Peyer's patch (tissue), 4 donors: ENCODE measurements around the gene TMEM231. TPM values are rescaled to one million over a fixed set of nuclear protein-coding genes. Genes with fewer than 3 reads are reported as not detected.
A peak's percentile ranks its signal among the peaks of the same experiment; 100 is the strongest.

Experiments
- DNase-seq, 3 donors: peaks; one replicate each; pipeline ENCODE4 v3.0.0-alpha.2; 2017 to 2019
- H3K27ac ChIP-seq, 4 donors: fragments of 200-600 bp; sonication (generic); one replicate each; pipeline ENCODE4 v1.5.1; 2016 to 2019
- H3K27me3 ChIP-seq, 2 donors: fragments of 200-600 bp; sonication (generic); one replicate each; pipeline ENCODE4 v1.5.1; 2019
- H3K36me3 ChIP-seq, 3 donors: fragments of 200-600 bp; sonication (generic); one replicate each; pipeline ENCODE4 v1.5.1; 2016 to 2019
- H3K4me1 ChIP-seq, 4 donors: fragments of 200-600 bp; sonication (generic); one replicate each; pipeline ENCODE4 v1.5.1; 2016 to 2019
- H3K4me3 ChIP-seq, 4 donors: fragments of 200-600 bp; sonication (generic); 1 replicate in 3 of 4; 2 replicates in 1 of 4; pipeline ENCODE4 v1.5.1; 2016 to 2019; ENCODE audit warnings: mild to moderate bottlenecking in 1 of 4
- H3K9me3 ChIP-seq, 4 donors: fragments of 200-600 bp; sonication (generic); one replicate each; pipeline ENCODE4 v1.5.1; 2016 to 2019; ENCODE audit warnings: mild to moderate bottlenecking in 1 of 4
- CTCF ChIP-seq, 6 experiments: fragments of 450-650 bp in 4 of 6; fragments of 200-600 bp in 2 of 6; sonication (generic) in 1 of 6; IDR thresholded peaks; one replicate each; pipeline ENCODE4 v1.5.1; 2017 to 2019; ENCODE audit warnings: antibody characterized with exemption in 6 of 6, mild to moderate bottlenecking in 3 of 6, moderate library complexity in 1 of 6
- POLR2A ChIP-seq, 2 donors: fragments of 450-650 bp; IDR thresholded peaks; one replicate each; pipeline ENCODE4 v1.5.1; 2017; ENCODE audit warnings: antibody characterized with exemption in 2 of 2, mild to moderate bottlenecking in 2 of 2, moderate library complexity in 2 of 2
- total RNA-seq, 4 donors: library from RNA; depleted of rRNA; stranded (reverse); fragments of >200 nt; gene quantifications; one replicate each; pipeline ENCODE4 v1.1.0, GENCODE V29; 2016

TMEM231 gene
- total RNA-seq, 4 donors from 2014 or later, result 3.3 to 17.9 (median 4.0) TPM

- Histone ChIP-seq H3K36me3 (no peaks in the 10 kb centered on the region), H3K27me3 (no peaks in the 10 kb centered on the region), H3K4me1 (no peaks in the 10 kb centered on the region), H3K27ac (peak overlapping the region in 2 of 4 donors; percentile 15 to 71), H3K9me3 (no peaks in the 10 kb centered on the region), H3K4me3 (no peak overlapping the region)
- no peak for DNase-seq
- TF ChIP-seq CTCF (IDR thresholded peaks at IDR 0.05) (no peak), POLR2A (IDR thresholded peaks at IDR 0.05) (no peak)
Measured at GRCh38 chr16:75590920-75591843, 35.1 kb upstream of the TMEM231 start.

- Histone ChIP-seq H3K4me1 (no peaks in the 10 kb centered on the region), H3K27me3 (no peaks in the 10 kb centered on the region), H3K9me3 (no peaks in the 10 kb centered on the region), H3K36me3 (no peaks in the 10 kb centered on the region), H3K27ac (peak overlapping the region in 2 of 4 donors; percentile 4 to 71), H3K4me3 (no peak overlapping the region)
- no peak for DNase-seq
- TF ChIP-seq POLR2A (IDR thresholded peaks at IDR 0.05) (no peak), CTCF (IDR thresholded peaks at IDR 0.05) (no peak)
Measured at GRCh38 chr16:75589306-75589705, 33.3 kb upstream of the TMEM231 start.

- H3K27me3 ChIP-seq, result no peaks in the 10 kb centered on the region
- H3K9me3 ChIP-seq, result no peaks in the 10 kb centered on the region
- TF ChIP-seq CTCF (IDR thresholded peaks at IDR 0.05) (no peak), POLR2A (IDR thresholded peaks at IDR 0.05) (no peak)
- H3K4me3 ChIP-seq, result no peak overlapping the region
- H3K36me3 ChIP-seq, result no peaks in the 10 kb centered on the region
- H3K27ac ChIP-seq, result peak overlapping the region in 2 of 4 donors; percentile 4 to 71
- H3K4me1 ChIP-seq, result no peaks in the 10 kb centered on the region
- DNase-seq, result no peak
Measured at GRCh38 chr16:75588716-75589115, 32.7 kb upstream of the TMEM231 start.

- no peak for DNase-seq
- Histone ChIP-seq H3K27me3 (no peaks in the 10 kb centered on the region), H3K36me3 (peaks cover 0 to 11% (median 0%) of the 10 kb centered on the region in 3 donors), H3K9me3 (no peaks in the 10 kb centered on the region), H3K4me3 (no peak overlapping the region), H3K27ac (no peak overlapping the region), H3K4me1 (no peaks in the 10 kb centered on the region)
- no peak for TF ChIP-seq CTCF (IDR thresholded peaks at IDR 0.05)
- TF ChIP-seq POLR2A (IDR thresholded peaks at IDR 0.05), result no peak
Measured at GRCh38 chr16:75584108-75584507, 28.1 kb upstream of the TMEM231 start.

- Histone ChIP-seq H3K27me3 (no peaks in the 10 kb centered on the region), H3K4me3 (no peak overlapping the region), H3K4me1 (no peaks in the 10 kb centered on the region), H3K27ac (no peak overlapping the region), H3K9me3 (no peaks in the 10 kb centered on the region), H3K36me3 (peaks cover 0 to 58% (median 0%) of the 10 kb centered on the region in 3 donors)
- no peak for TF ChIP-seq CTCF (IDR thresholded peaks at IDR 0.05)
- TF ChIP-seq POLR2A (IDR thresholded peaks at IDR 0.05), result no peak
- DNase-seq, result no peak
Measured at GRCh38 chr16:75579281-75579834, 23.3 kb upstream of the TMEM231 start.
